Brain microvascular endothelial cell (primary cell): ENCODE results near the gene HSPB2.

Experiments
- DNase-seq: peaks from one replicate; pipeline ENCODE4 v3.0.0-alpha.2; 2020
- H3K27ac ChIP-seq: fragments of 250-450 bp; sonication (Bioruptor Pico); 2 replicates; pipeline ENCODE4 v1.5.1; 2020; ENCODE audit warnings: mild to moderate bottlenecking, moderate library complexity
- H3K27me3 ChIP-seq: fragments of 250-450 bp; sonication (Bioruptor Pico); replicated peaks from 2 replicates; pipeline ENCODE4 v1.5.1; 2020; ENCODE audit warnings: mild to moderate bottlenecking
- H3K36me3 ChIP-seq: fragments of 250-450 bp; sonication (Bioruptor Pico); replicated peaks from 2 replicates; pipeline ENCODE4 v1.5.1; 2020; ENCODE audit warnings: mild to moderate bottlenecking
- H3K4me3 ChIP-seq: 2 replicates; pipeline ENCODE4 v1.5.1; 2011; ENCODE audit warnings: low read depth, mild to moderate bottlenecking, control low read depth, low read length, moderate library complexity
- CTCF ChIP-seq: IDR thresholded peaks from 2 replicates; pipeline ENCODE4 v1.5.1; 2011; ENCODE audit warnings: low read depth, mild to moderate bottlenecking, moderate library complexity, low read length, control low read depth, inconsistent platforms; ENCODE audit errors: missing control alignments
- in situ Hi-C: cut with HindIII; loops from 2 replicates; pipeline ENCODE4 v1.10.0; 2017; ENCODE audit warnings: low sequenced_read_pairs, low pct_ligation_motif_present

HSPB2 gene, protein sequence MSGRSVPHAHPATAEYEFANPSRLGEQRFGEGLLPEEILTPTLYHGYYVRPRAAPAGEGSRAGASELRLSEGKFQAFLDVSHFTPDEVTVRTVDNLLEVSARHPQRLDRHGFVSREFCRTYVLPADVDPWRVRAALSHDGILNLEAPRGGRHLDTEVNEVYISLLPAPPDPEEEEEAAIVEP

DNA sequence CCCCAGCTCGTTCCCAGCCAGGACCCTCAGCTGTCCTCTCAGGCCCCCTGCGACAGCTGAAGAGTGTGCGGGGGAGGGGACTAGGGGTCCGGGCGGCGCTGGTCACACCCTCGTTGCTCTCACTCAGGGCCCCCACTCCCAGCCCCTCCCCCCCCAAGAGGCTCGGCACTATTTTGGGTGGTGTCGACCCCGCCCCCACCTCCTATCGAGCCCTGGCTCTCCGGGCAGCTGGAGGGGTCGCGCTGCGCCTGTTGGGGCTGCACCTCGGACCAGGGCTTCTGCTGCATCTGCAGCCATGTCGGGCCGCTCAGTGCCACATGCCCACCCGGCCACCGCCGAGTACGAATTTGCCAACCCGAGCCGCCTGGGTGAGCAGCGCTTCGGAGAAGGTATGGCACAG, at the start of gene HSPB2:
HSPB2 (plus strand) TSS at position 200 of the 400 bp plus-strand sequence; CDS start at position 296, 96 bp downstream.
- no peak for DNase-seq
- H3K27me3 ChIP-seq: peaks cover 3% of the 10 kb centered on the region
- peak within 1 kb of the TSS; percentile 24 for H3K4me3 ChIP-seq
- H3K36me3 ChIP-seq: no peaks in the 10 kb centered on the region
- H3K27ac ChIP-seq: no peak within 1 kb of the TSS
- in situ Hi-C loops: no loop called here
- TF ChIP-seq CTCF: no peak

DNA sequence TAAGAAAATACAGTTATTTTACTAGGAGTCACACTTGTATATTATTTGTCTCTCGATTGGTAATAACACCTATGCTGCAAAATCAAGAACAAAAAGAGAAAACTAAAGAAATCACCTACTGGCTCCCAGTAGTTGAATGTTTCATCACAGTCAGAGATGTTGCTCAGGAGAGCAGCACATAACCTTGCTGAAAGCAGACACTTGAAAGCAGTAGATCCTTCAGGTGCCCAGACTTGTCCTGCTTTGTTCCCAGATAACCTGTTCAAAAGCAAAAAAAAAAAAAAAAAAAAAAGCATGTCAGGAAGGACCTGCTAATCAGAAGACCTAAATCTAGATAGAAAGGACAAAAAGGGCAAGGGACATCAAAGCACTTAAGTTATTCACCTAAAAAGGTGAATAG, 42.4 kb upstream of the HSPB2 start:
- no peak for TF ChIP-seq CTCF
- Histone ChIP-seq H3K36me3 (peaks cover 13% of the 10 kb centered on the region), H3K27ac (no peak overlapping the region), H3K4me3 (no peak overlapping the region), H3K27me3 (no peaks in the 10 kb centered on the region)
- in situ Hi-C loops: no loop called here
- DNase-seq: no peak

DNA sequence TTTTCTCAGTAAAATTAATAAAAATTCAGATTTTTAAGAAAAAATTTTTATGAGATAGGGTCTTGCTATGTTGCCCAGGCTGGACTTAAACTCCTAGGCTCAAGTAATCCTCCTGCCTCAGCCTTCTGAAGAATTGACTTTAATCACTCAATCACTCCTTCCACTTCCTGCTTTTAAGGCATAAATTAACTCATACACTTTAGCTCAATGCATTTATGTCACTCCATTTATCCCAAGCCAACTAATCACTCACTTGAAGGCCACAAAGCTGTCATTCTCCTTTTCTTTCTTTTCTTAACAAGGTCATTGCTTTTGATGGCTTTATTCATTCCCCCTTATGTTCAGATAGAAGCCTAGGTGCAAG, 42.0 kb upstream of the HSPB2 start:
- Histone ChIP-seq H3K36me3 (peaks cover 13% of the 10 kb centered on the region), H3K27ac (no peak overlapping the region), H3K27me3 (no peaks in the 10 kb centered on the region), H3K4me3 (peak overlapping the region; percentile 87)
- no peak for DNase-seq
- in situ Hi-C loops: no loop called here
- TF ChIP-seq CTCF: no peak

GRCh38 chr11:111870886-111871692, 41.4 kb upstream of the HSPB2 start, which contains the start of gene ALG9:
Gene ALG9 (minus strand): TSS chr11:111871581. CDS start chr11:111871482, 99 bp downstream.
- peak; percentile 59 for TF ChIP-seq CTCF
- in situ Hi-C loops: no loop called here

DNA sequence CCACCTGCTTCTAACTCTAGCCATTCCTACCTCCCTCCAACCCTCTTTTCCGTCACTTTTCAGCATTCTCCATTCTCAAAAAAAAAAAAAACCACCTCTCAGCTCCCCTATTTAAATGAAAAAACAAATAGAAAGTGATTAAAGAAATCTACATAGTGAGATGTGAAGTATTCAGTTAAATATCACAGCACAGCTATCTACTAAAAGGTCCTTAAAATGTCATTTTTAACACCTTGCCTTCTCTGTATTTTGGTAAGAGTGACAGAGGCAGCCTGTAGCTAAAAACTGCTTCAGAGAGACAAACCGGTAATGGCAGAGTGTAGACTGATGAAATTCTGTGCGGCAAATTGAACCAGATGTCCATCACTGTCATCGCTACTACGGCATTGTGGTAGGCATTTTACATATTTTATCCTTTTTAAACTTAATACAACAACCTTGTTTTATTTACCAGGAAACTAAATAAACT, 40.8 kb upstream of the HSPB2 start:
- peak overlapping the region; percentile 84 for H3K27ac ChIP-seq
- no peak for TF ChIP-seq CTCF
- H3K27me3 ChIP-seq: no peaks in the 10 kb centered on the region
- no peak for DNase-seq
- in situ Hi-C loops: no loop called here
- H3K36me3 ChIP-seq: peaks cover 9% of the 10 kb centered on the region
- H3K4me3 ChIP-seq: peak overlapping the region; percentile 87

More at GRCh38 chr11:111870886-111871692, 41.4 kb upstream of the HSPB2 start, which contains the start of gene ALG9:
- Histone ChIP-seq H3K27me3 (no peaks in the 10 kb centered on the region), H3K27ac (peak within 1 kb of the TSS; percentile 84), H3K36me3 (peaks cover 11% of the 10 kb centered on the region), H3K4me3 (peak within 1 kb of the TSS; percentile 87)
- DNase-seq: peak; percentile 85
